HUES6 (cell line): Measurements from ENCODE around the gene HOXA13.

Experiments used
- H3K27ac ChIP-seq: 2 replicates; pipeline ENCODE4 v1.7.0; 2013; ENCODE audit warnings: low read depth, mild to moderate bottlenecking, low read length, inconsistent platforms
- H3K27me3 ChIP-seq: 2 replicates; pipeline ENCODE4 v1.6.1; 2013; ENCODE audit warnings: low read length; ENCODE audit not compliant: control insufficient read depth, insufficient read depth
- H3K36me3 ChIP-seq: 2 replicates; pipeline ENCODE4 v1.6.1; 2013; ENCODE audit warnings: low read length; ENCODE audit not compliant: control insufficient read depth, insufficient read depth
- H3K4me1 ChIP-seq: 2 replicates; pipeline ENCODE4 v1.6.1; 2013; ENCODE audit warnings: low read length; ENCODE audit not compliant: control insufficient read depth, insufficient read depth
- H3K4me3 ChIP-seq: 2 replicates; pipeline ENCODE4 v1.5.1; 2013; ENCODE audit warnings: low read depth, low read length
- H3K9ac ChIP-seq: one replicate; pipeline ENCODE4 v1.6.1; 2013; ENCODE audit warnings: mild to moderate bottlenecking, low read length
- H3K9me3 ChIP-seq: 2 replicates; pipeline ENCODE4 v1.6.1; 2013; ENCODE audit warnings: low read depth, low read length; ENCODE audit not compliant: control insufficient read depth, insufficient read depth

The HOXA13 gene

GRCh38 chr7:27151341-27151930 is 48.5 kb downstream of the HOXA13 start:
- Histone ChIP-seq H3K9me3 (no peaks in the 10 kb centered on the region), H3K4me3 (peak overlapping the region; percentile 59), H3K9ac (peak overlapping the region; percentile 57), H3K36me3 (no peaks in the 10 kb centered on the region), H3K27me3 (peaks cover 100% of the 10 kb centered on the region), H3K27ac (no peak overlapping the region), H3K4me1 (peaks cover 31% of the 10 kb centered on the region; the same call in 1 of the 2 replicates)

- no peak overlapping the region for H3K27ac ChIP-seq
Measured at GRCh38 chr7:27150568-27151340, 49.1 kb downstream of the HOXA13 start.

GRCh38 chr7:27149842-27150567 is 49.9 kb downstream of the HOXA13 start:
- Histone ChIP-seq H3K4me1 (peaks cover 25% of the 10 kb centered on the region; the same call in 1 of the 2 replicates), H3K27ac (no peak overlapping the region), H3K27me3 (peaks cover 100% of the 10 kb centered on the region), H3K9me3 (no peaks in the 10 kb centered on the region), H3K9ac (peak overlapping the region; percentile 57), H3K36me3 (no peaks in the 10 kb centered on the region), H3K4me3 (peak overlapping the region; percentile 59)

More at GRCh38 chr7:27150568-27151340, 49.1 kb downstream of the HOXA13 start:
- peaks cover 100% of the 10 kb centered on the region for H3K27me3 ChIP-seq
- H3K36me3 ChIP-seq, result no peaks in the 10 kb centered on the region
- H3K9me3 ChIP-seq, result no peaks in the 10 kb centered on the region
- peak overlapping the region; percentile 57 for H3K9ac ChIP-seq
- H3K4me1 ChIP-seq, result peaks cover 31% of the 10 kb centered on the region; the same call in 1 of the 2 replicates
- H3K4me3 ChIP-seq, result peak overlapping the region; percentile 59

GRCh38 chr7:27148756-27149641 is 50.9 kb downstream of the HOXA13 start:
- H3K4me1 ChIP-seq, result peaks cover 25% of the 10 kb centered on the region; the same call in 1 of the 2 replicates
- no peaks in the 10 kb centered on the region for H3K36me3 ChIP-seq
- peak overlapping the region; percentile 54 for H3K9ac ChIP-seq
- no peak overlapping the region; the same call in 1 of the 2 replicates for H3K27ac ChIP-seq
- H3K27me3 ChIP-seq, result peaks cover 100% of the 10 kb centered on the region
- peak overlapping the region; percentile 59; the same call in 1 of the 2 replicates for H3K4me3 ChIP-seq
- no peaks in the 10 kb centered on the region for H3K9me3 ChIP-seq

GRCh38 chr7:27148031-27148755 is 51.7 kb downstream of the HOXA13 start:
- Histone ChIP-seq H3K27ac (no peak overlapping the region; the same call in 1 of the 2 replicates), H3K27me3 (peaks cover 100% of the 10 kb centered on the region), H3K4me3 (peak overlapping the region; percentile 48), H3K9me3 (no peaks in the 10 kb centered on the region), H3K9ac (peak overlapping the region; percentile 54), H3K4me1 (peaks cover 27% of the 10 kb centered on the region; the same call in 1 of the 2 replicates), H3K36me3 (no peaks in the 10 kb centered on the region)

- Histone ChIP-seq H3K27ac (no peak within 1 kb of the TSS; the same call in 1 of the 2 replicates), H3K36me3 (no peaks in the 10 kb centered on the region), H3K4me3 (peak within 1 kb of the TSS; percentile 48), H3K9me3 (no peaks in the 10 kb centered on the region), H3K4me1 (peaks cover 30% of the 10 kb centered on the region; the same call in 1 of the 2 replicates), H3K27me3 (peaks cover 100% of the 10 kb centered on the region), H3K9ac (peak within 1 kb of the TSS; percentile 71)
Measured at GRCh38 chr7:27147199-27148030, 52.5 kb downstream of the HOXA13 start, which contains the start of gene HOXA6. HOXA6 (minus strand) TSS chr7:27147774; CDS start chr7:27147749, 25 bp downstream.

GRCh38 chr7:27146491-27147198 is 53.2 kb downstream of the HOXA13 start:
- Histone ChIP-seq H3K27ac (no peak overlapping the region), H3K4me3 (peak overlapping the region; percentile 46; the same call in 1 of the 2 replicates), H3K27me3 (peaks cover 100% of the 10 kb centered on the region), H3K9ac (peak overlapping the region; percentile 71), H3K4me1 (peaks cover 29% of the 10 kb centered on the region; the same call in 1 of the 2 replicates), H3K36me3 (no peaks in the 10 kb centered on the region), H3K9me3 (no peaks in the 10 kb centered on the region)

- Histone ChIP-seq H3K27ac (no peak overlapping the region), H3K9ac (peak overlapping the region; percentile 71), H3K4me1 (peaks cover 22% of the 10 kb centered on the region; the same call in 1 of the 2 replicates), H3K36me3 (no peaks in the 10 kb centered on the region), H3K9me3 (no peaks in the 10 kb centered on the region), H3K27me3 (peaks cover 100% of the 10 kb centered on the region), H3K4me3 (no peak overlapping the region)
Measured at GRCh38 chr7:27145914-27146412, 53.9 kb downstream of the HOXA13 start.
